Astrocyte of the spinal cord (primary cell): ENCODE measurements around the gene PARP16.
"Not testable (repeated sequence)": the region's sequence is repeated elsewhere in the genome, so short reads cannot be mapped to it uniquely, and the experiment has no call there.

Experiments
- DNase-seq: peaks from one replicate; pipeline ENCODE4 v3.0.0; 2011; ENCODE audit warnings: low read depth, low spot score
- H3K4me3 ChIP-seq: 2 replicates; pipeline ENCODE4 v1.5.1; 2011; ENCODE audit warnings: low read depth, mild to moderate bottlenecking, low read length, moderate library complexity
- CTCF ChIP-seq: IDR thresholded peaks from 2 replicates; pipeline ENCODE4 v1.5.1; 2012; ENCODE audit warnings: low read depth, mild to moderate bottlenecking, low read length, inconsistent platforms
- in situ Hi-C: cut with HindIII; loops from 2 replicates; pipeline ENCODE4 v1.10.0; 2017; ENCODE audit warnings: low sequenced_read_pairs

PARP16 gene

DNA sequence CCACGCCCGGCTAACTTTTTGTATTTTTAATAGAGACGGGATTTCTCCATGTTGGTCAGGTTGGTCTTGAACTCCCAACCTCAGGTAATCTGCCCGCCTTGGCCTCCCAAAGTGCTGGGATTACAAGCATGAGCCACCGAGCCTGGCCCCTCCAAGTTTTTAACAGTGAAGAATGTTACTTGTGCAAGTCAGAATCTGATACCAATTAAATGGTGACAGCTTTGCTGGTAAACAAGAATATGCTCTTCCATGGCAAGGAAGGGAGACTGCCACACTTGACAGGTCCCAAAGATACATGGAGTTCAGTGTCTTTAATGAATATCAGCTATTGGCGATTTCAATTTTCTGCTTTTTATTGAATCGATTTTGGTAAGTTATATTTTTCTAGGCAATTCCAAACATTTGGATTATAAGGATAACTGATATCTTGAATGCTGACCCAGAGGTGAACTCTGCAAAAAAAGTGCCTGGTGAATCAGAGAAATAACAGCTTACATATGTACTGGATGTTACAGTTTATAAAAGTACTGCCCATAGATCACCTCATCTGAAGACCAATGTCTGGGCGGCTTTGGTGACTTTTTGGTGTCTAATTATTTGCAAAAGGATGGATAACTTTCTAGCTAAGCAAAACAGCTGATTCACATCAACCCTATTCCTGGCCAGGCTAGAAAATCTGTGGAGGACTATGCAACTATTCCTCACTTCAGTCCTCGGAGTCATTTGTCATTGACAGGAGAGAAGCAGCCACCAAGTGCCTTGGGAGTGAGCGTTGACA is 1.2 kb downstream of the PARP16 start:
- no peak for DNase-seq
- H3K4me3 ChIP-seq: peak overlapping the region; percentile 65
- no peak for TF ChIP-seq CTCF
- in situ Hi-C loops: no loop called here

GRCh38 chr15:65278480-65278879 is 8.2 kb downstream of the PARP16 start:
- in situ Hi-C loops: no loop called here
- no peak for TF ChIP-seq CTCF
- H3K4me3 ChIP-seq: no peak overlapping the region
- no peak for DNase-seq

DNA sequence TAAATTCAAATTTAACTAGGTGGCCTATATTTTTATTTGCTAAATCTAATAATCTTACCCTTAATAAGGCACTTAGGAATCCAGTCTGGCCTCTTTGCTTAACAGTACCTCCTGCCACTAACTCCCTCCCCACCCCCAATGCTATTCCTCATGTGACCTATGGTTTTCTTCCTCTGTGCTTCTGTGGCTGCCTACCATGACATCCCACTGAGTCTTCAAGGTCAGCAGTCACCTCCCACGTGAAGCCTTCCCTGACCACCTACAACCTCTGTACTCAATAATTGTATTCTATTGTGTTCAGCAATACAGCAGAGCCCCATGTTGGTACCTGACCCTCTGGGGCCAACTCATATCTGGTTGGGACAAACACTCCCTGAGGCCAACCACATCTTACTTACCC is 9.7 kb downstream of the PARP16 start:
- no peak overlapping the region for H3K4me3 ChIP-seq
- no peak for DNase-seq
- TF ChIP-seq CTCF: no peak
- in situ Hi-C loops: no loop called here

GRCh38 chr15:65275728-65276126 is 11.0 kb downstream of the PARP16 start:
- no peak for TF ChIP-seq CTCF
- H3K4me3 ChIP-seq: no peak overlapping the region
- in situ Hi-C loops: no loop called here
- no peak for DNase-seq

- in situ Hi-C loops: no loop called here
- no peak for TF ChIP-seq CTCF
- no peak for DNase-seq
- H3K4me3 ChIP-seq: no peak overlapping the region
Measured at GRCh38 chr15:65275104-65275727, 11.5 kb downstream of the PARP16 start.

GRCh38 chr15:65270811-65271545 is 15.7 kb downstream of the PARP16 start:
- DNase-seq: peak; percentile 82
- peak; percentile 84 for TF ChIP-seq CTCF
- H3K4me3 ChIP-seq, in situ Hi-C loops: not testable (repeated sequence)
